Nucleus accumbens (tissue), 56 donors: ENCODE data around the gene C14orf119.

Source experiments
- DNase-seq, 56 donors: peaks; one replicate each; lab custom pipeline; 2025; lab: John Stamatoyannopoulos, UW

The C14orf119 gene

DNA sequence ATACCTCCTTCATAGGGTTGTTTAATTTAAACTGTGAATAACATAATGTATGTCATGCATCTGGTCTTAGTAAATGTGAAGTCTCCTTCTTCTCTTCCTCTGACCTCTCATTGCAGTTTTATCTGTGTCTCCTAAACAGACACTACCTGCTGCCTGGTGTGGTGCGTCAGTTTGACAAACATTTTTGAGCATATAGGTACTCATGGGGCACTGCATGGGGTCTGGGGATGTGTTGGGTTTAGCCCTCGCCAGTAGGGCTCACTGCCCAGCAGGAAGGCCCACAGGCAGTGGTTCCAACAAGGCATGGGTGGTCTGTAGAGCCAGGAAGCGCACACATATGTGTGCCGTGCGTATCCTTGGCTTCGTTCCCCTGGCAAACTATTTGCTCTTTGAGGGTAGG, 26.8 kb downstream of the C14orf119 start:
- DNase-seq, result no peak

GRCh38 chr14:23123419-23123818, 28.1 kb downstream of the C14orf119 start:
- DNase-seq, result peak in 2 of 56 donors; percentile 20 to 45

- no peak for DNase-seq
Observed at GRCh38 chr14:23124337-23124954, 29.1 kb downstream of the C14orf119 start.

DNA sequence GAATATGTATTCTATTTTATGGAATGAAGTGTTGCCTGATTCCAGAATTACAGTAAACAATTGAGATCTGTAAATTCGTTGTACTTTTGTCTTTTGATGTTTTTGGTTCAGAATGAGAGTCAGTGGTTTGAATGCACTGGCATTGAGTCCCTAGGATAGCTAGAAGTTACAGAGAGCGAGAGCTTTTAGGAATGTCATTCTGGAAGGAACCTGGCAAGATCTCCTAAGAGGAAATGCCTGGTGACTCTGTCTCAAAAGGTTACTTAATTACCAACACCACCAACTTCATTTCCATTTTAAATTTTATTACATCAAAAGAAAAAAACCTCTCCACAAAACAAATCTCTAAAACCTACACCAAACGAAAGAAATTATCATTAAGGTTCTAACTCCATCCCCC, 29.7 kb downstream of the C14orf119 start:
- DNase-seq, result no peak

GRCh38 chr14:23125933-23126524, 30.7 kb downstream of the C14orf119 start:
- no peak for DNase-seq

GRCh38 chr14:23126548-23127278, 31.4 kb downstream of the C14orf119 start:
- no peak for DNase-seq

DNA sequence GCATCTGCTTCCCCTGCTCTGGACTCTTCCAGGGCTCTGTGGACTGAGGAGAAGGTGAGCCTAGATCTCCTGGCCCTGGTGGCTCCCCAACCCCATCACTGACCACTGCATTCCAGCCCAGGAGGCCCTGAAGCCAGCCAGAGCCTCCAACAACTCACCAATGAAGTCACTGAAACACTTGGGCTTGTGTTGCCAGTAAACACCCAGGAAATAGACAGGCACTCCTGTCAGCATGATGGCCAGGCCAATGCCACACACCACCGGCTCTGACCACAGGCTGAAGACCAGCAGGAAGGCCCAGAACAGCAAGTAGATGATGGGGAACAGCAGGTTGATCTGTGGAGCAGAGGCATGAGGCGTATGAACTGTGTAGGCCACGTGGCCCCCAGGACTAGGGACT, 32.6 kb downstream of the C14orf119 start:
- no peak for DNase-seq

DNA sequence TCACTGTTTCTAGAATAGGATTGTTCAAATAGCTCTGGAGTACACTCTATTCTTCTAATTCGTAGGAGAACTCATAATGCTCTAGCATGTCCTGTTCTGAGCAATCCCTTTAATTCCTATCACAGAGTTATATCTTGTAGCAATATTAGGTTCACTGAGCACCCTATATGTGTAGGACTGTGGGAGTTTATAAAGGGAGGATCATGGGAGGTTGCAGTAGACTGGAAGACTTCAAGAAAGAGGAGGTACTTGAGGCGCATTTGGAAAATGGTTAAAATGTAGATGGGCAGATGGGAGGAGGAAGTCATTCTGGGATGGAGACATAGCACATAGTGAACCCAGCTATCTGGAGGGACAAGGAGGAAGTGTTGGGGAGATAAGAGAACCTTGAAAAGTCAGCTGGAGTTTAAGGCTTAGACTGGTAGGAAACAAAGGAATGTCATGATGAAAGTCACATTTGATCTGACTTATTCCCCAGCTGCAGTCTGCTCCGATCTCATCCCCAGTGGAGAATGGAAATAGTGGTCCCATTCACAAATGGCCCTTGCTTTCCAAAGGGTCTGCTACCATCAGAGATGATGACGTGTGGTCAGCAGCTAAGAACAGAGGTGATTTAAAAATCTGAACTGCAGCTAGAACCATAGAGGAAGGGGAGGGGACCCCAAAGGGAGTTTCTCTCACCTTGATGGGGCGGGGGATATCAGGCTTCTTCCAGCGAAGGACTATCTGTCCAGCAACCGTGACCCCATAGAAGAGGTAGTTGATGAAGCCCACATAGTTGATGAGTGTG, 33.9 kb downstream of the C14orf119 start:
- DNase-seq, result no peak

DNA sequence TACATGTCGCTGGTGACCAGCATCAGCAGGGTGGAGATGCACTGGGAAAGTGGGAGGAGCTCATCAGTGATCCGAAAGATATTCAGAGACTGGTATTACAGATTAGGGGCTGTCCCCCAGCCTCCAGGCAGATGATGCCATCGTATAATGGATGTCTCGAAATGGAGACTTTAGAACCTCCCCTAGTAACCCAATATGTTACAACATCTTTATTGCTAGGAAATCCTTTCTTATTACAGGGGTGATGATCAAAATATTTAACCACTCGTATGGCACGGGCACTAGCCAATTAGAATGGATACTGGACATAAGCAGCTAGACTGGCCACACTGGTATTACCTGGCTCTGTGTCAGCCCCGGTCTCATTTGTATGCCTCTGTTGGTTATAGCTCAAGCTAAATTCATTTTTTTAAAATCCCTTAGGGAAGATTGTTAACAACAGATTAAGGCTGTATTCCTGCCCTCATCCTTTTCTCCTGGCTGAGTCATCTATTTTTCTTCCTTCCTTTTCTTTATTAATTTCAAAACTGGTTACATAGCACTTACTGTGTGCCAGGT, 34.5 kb downstream of the C14orf119 start:
- DNase-seq, result no peak

- peak in 1 of 56 donors; percentile 11 for DNase-seq
Observed at GRCh38 chr14:23130871-23131270, 35.6 kb downstream of the C14orf119 start.

DNA sequence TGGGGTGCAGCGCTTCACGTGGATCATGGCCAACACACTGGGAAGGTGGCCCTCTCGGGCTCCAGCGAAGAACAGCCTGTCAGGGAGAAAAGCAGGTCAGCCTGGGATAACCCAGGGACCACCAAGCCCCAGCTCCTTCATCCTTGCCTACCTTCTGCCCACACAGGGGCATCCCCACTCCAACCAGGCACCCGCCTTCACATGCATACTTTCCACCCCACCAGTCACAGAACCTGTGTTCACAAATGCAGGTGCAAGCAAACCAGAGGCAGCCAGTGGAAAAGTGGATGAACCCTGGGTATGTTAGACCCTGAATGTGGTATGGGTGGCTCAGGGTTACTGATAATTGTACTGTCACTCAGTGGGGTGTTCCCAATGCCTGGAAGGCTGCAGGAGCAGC, 36.2 kb downstream of the C14orf119 start:
- no peak for DNase-seq

DNA sequence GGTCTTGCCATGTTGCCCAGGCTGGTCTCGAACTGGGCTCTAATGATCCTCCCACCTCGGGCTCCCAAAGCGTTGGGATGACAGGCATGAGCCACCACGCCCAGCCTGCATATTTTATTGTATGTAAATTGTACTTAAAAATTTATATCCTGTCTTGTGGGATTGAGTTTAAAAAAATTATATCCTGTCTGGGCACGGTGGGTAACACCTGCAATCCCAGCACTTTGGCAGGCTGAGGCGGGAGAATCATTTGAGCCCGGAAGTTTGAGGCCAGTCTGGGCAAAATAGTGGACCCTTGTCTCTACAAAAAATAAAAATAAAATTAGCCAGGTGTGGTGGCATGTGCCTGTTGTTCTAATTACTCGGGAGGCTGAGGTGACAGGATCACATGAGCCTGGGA, 37.7 kb downstream of the C14orf119 start:
- DNase-seq, result no peak

GRCh38 chr14:23136566-23137133, 41.3 kb downstream of the C14orf119 start:
- DNase-seq, result no peak

DNA sequence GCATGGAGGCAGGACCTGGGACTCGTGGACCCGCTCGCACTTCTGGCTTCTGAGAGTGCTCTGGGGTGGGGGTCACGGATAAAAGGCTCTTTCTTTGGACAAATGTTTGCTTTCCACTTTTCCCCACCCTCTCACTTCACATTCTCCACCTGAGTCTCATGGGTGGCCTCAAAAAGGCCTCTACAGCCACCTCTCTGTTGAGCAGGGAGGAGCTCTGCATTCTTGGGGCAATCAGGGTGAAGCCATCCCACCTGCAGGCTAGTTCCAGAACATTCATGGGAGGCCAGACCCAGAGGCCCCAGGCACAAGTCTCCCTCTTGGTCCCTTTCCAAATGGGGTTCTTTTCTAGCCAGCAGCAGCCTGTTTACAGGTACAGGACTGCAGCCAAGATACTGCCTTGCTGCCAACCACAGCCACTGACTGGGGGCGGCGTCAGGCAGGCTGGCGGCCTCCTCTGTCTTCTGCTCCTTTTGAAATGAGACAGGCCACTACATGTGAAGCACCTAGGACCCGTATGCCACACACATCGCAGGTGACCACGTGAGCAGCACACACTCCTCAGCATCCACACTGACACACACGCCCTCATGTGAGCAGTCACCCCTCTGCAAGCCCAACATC, 42.0 kb downstream of the C14orf119 start:
- no peak for DNase-seq

DNA sequence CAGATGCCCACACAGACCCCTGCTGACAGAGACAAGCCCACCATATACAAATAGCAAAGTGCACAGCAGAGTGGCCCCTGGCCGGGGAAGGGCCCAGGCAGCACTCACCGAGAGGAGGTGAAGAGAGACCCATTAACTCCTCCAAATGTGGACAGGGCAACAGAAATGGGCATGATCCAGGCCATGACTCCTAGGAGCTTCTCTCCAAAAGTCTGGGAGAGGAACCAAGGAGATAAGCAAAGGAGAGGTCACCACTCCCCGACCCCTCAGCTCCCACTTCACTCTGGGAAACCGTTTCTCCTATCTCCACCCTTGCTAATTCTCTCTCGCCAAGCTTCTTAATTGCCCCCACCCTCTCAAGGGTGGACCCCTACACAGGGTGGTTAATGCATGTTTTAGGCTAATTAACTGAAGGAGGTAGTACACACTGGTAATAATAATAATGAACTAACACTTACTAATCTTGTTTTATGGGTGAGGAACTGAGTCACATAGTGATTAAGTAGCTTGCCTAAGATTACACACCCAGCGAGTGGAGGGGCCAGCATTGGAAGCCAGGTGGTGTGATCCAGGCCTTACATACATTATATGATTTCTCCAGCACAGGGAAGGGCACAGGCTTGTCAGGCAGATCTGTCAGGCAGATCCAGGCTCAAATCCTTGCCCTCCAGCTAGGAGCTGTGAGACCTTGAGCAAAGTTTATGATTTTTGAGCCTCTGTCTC, 42.7 kb downstream of the C14orf119 start:
- no peak for DNase-seq

DNA sequence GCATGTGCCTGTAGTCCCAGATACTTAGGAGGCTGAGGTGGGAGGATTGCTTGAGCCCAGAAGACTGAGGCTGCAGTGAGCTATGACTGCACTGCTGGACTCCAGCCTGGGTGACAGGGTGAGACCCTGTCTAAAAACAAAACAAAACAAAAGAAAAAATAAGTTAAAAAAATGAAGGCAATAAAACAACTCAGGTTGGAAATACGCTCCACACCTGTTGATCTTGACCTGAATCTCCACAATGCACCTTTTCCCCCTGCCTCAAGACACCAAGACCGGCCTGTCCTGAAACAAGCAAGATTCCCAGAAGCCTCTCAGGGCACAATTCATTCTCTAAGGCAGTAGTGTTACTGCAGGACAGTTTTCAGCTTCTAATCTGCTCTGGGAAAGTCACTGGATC, 44.6 kb downstream of the C14orf119 start:
- no peak for DNase-seq

DNA sequence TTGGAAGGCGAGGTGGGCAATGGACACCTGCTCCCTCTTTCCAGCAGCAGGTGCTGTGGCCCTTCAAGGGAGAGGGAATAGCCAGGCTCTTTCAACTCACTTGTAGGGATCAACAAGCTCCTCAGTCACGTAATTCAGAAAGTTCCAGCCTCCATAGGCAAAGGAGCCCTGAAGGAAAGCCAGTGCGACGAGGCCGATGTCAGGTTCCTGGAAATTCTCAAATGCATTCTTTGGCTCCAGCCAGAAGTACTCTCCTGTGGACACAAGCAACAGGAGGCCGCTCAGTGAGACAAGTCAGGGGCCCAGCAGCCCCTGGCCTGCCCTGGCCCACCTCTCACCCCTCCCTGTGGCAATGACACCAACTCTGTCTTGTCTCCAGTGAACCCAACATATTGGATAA, 45.1 kb downstream of the C14orf119 start:
- no peak for DNase-seq

DNA sequence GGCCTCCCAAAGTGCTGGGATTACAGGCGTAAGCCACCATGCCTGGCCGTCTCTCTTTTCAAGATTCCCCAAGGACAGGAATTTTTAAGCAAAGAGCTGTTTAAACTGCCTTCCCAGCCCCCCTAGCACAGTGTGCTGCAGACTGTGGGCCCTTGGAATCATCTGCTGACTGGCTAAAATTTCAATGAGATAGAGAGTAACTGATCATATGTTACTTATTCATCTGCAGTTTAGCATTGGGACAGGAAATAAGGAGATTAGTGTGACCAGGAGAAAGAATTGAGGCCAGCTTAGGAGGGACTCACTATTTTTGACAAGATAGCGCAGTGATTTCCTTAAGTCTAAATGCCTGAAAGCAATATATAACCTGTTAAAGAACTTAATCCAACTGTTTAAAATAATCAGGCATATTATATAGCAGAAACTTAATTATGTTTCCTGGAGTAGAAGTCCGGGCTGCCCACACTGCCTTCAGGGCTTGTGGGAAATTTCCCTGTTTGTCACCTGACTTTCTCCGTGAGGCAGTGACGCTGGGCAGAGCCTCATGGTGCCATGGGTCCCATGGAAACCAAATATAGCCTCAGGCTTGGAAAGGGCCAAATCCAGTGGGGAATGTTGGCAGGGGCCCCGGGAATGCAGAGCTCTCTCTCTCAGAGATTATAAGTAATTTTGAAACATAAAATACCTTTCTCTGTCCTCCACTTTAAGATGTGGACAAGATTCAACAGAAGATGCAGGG, 46.6 kb downstream of the C14orf119 start:
- no peak for DNase-seq

- no peak for DNase-seq
Observed at GRCh38 chr14:23142826-23143225, 47.5 kb downstream of the C14orf119 start.
